ENCODE data around the gene PTPRM.

PTPRM gene

GRCh38 chr18:8029731-8030130, 462.6 kb downstream of the PTPRM start:
- no peak overlapping the region for H3K4me2 ChIP-seq (ENCODE audit: low read length)
- H3K36me3 ChIP-seq (ENCODE audit: insufficient read depth, low read length) = no peaks in the 10 kb centered on the region
- H3K9me3 ChIP-seq (replicated peaks; ENCODE audit: low read length) = no peaks in the 10 kb centered on the region
- H3K9ac ChIP-seq (ENCODE audit: low read depth, low read length) = no peak overlapping the region
- H3K4me1 ChIP-seq (ENCODE audit: control insufficient read depth, insufficient read depth, low read length) = no peaks in the 10 kb centered on the region
- no peak overlapping the region for H3K4me3 ChIP-seq (ENCODE audit: low read length)
- H3K27me3 ChIP-seq (ENCODE audit: control insufficient read depth, insufficient read depth, low read length) = no peaks in the 10 kb centered on the region

- Histone ChIP-seq H3K27me3 (ENCODE audit: control insufficient read depth, insufficient read depth, low read length) (no peaks in the 10 kb centered on the region), H3K9me3 (replicated peaks; ENCODE audit: low read length) (no peaks in the 10 kb centered on the region), H3K4me3 (ENCODE audit: low read length) (no peak overlapping the region), H3K36me3 (ENCODE audit: insufficient read depth, low read length) (no peaks in the 10 kb centered on the region), H3K4me2 (ENCODE audit: low read length) (no peak overlapping the region), H3K9ac (ENCODE audit: low read depth, low read length) (no peak overlapping the region), H3K4me1 (ENCODE audit: control insufficient read depth, insufficient read depth, low read length) (no peaks in the 10 kb centered on the region)
Measured at GRCh38 chr18:8030201-8030600, 463.1 kb downstream of the PTPRM start.

- H3K4me1 ChIP-seq (ENCODE audit: control insufficient read depth, insufficient read depth, low read length) = no peaks in the 10 kb centered on the region
Measured at GRCh38 chr18:8031496-8031895, 464.4 kb downstream of the PTPRM start.

GRCh38 chr18:8034674-8035073, 467.6 kb downstream of the PTPRM start:
- H3K9ac ChIP-seq (ENCODE audit: low read depth, low read length) = no peak overlapping the region
- H3K27me3 ChIP-seq (ENCODE audit: control insufficient read depth, insufficient read depth, low read length) = no peaks in the 10 kb centered on the region

More at GRCh38 chr18:8031496-8031895, 464.4 kb downstream of the PTPRM start:
- Histone ChIP-seq H3K9me3 (replicated peaks; ENCODE audit: low read length) (no peaks in the 10 kb centered on the region), H3K36me3 (ENCODE audit: insufficient read depth, low read length) (no peaks in the 10 kb centered on the region), H3K4me2 (ENCODE audit: low read length) (no peak overlapping the region), H3K4me3 (ENCODE audit: low read length) (no peak overlapping the region), H3K27me3 (ENCODE audit: control insufficient read depth, insufficient read depth, low read length) (no peaks in the 10 kb centered on the region), H3K9ac (ENCODE audit: low read depth, low read length) (no peak overlapping the region)

GRCh38 chr18:8036551-8036950, 469.4 kb downstream of the PTPRM start:
- Histone ChIP-seq H3K4me1 (ENCODE audit: control insufficient read depth, insufficient read depth, low read length) (peaks cover 10% of the 10 kb centered on the region), H3K4me2 (ENCODE audit: low read length) (no peak overlapping the region), H3K4me3 (ENCODE audit: low read length) (no peak overlapping the region), H3K9ac (ENCODE audit: low read depth, low read length) (no peak overlapping the region), H3K36me3 (ENCODE audit: insufficient read depth, low read length) (no peaks in the 10 kb centered on the region), H3K27me3 (ENCODE audit: control insufficient read depth, insufficient read depth, low read length) (no peaks in the 10 kb centered on the region), H3K9me3 (replicated peaks; ENCODE audit: low read length) (no peaks in the 10 kb centered on the region)

More at GRCh38 chr18:8034674-8035073, 467.6 kb downstream of the PTPRM start:
- H3K9me3 ChIP-seq (replicated peaks; ENCODE audit: low read length) = no peaks in the 10 kb centered on the region
- H3K4me2 ChIP-seq (ENCODE audit: low read length) = no peak overlapping the region
- H3K36me3 ChIP-seq (ENCODE audit: insufficient read depth, low read length) = no peaks in the 10 kb centered on the region
- H3K4me1 ChIP-seq (ENCODE audit: control insufficient read depth, insufficient read depth, low read length) = peaks cover 10% of the 10 kb centered on the region
- no peak overlapping the region for H3K4me3 ChIP-seq (ENCODE audit: low read length)

- Histone ChIP-seq H3K9ac (ENCODE audit: low read depth, low read length) (no peak overlapping the region), H3K36me3 (ENCODE audit: insufficient read depth, low read length) (no peaks in the 10 kb centered on the region), H3K9me3 (replicated peaks; ENCODE audit: low read length) (no peaks in the 10 kb centered on the region), H3K4me1 (ENCODE audit: control insufficient read depth, insufficient read depth, low read length) (peaks cover 10% of the 10 kb centered on the region), H3K4me3 (ENCODE audit: low read length) (no peak overlapping the region), H3K4me2 (ENCODE audit: low read length) (no peak overlapping the region), H3K27me3 (ENCODE audit: control insufficient read depth, insufficient read depth, low read length) (no peaks in the 10 kb centered on the region)
Measured at GRCh38 chr18:8037296-8037695, 470.2 kb downstream of the PTPRM start.

GRCh38 chr18:8040021-8040420, 472.9 kb downstream of the PTPRM start:
- H3K4me2 ChIP-seq (ENCODE audit: low read length) = no peak overlapping the region
- H3K27me3 ChIP-seq (ENCODE audit: control insufficient read depth, insufficient read depth, low read length) = no peaks in the 10 kb centered on the region
- H3K9me3 ChIP-seq (replicated peaks; ENCODE audit: low read length) = no peaks in the 10 kb centered on the region
- no peak overlapping the region for H3K4me3 ChIP-seq (ENCODE audit: low read length)
- peaks cover 10% of the 10 kb centered on the region for H3K4me1 ChIP-seq (ENCODE audit: control insufficient read depth, insufficient read depth, low read length)
- H3K36me3 ChIP-seq (ENCODE audit: insufficient read depth, low read length) = no peaks in the 10 kb centered on the region
- H3K9ac ChIP-seq (ENCODE audit: low read depth, low read length) = no peak overlapping the region

GRCh38 chr18:8041526-8042111, 474.5 kb downstream of the PTPRM start:
- Histone ChIP-seq H3K27me3 (ENCODE audit: control insufficient read depth, insufficient read depth, low read length) (no peaks in the 10 kb centered on the region), H3K36me3 (ENCODE audit: insufficient read depth, low read length) (no peaks in the 10 kb centered on the region), H3K9ac (ENCODE audit: low read depth, low read length) (no peak overlapping the region), H3K9me3 (replicated peaks; ENCODE audit: low read length) (no peaks in the 10 kb centered on the region), H3K4me2 (ENCODE audit: low read length) (no peak overlapping the region), H3K4me3 (ENCODE audit: low read length) (no peak overlapping the region), H3K4me1 (ENCODE audit: control insufficient read depth, insufficient read depth, low read length) (peaks cover 16% of the 10 kb centered on the region)

GRCh38 chr18:8044004-8044403, 476.9 kb downstream of the PTPRM start:
- H3K36me3 ChIP-seq (ENCODE audit: insufficient read depth, low read length) = no peaks in the 10 kb centered on the region
- no peak overlapping the region for H3K9ac ChIP-seq (ENCODE audit: low read depth, low read length)
- no peaks in the 10 kb centered on the region for H3K27me3 ChIP-seq (ENCODE audit: control insufficient read depth, insufficient read depth, low read length)
- no peaks in the 10 kb centered on the region for H3K9me3 ChIP-seq (replicated peaks; ENCODE audit: low read length)
- peaks cover 9% of the 10 kb centered on the region for H3K4me1 ChIP-seq (ENCODE audit: control insufficient read depth, insufficient read depth, low read length)
- no peak overlapping the region for H3K4me3 ChIP-seq (ENCODE audit: low read length)
- no peak overlapping the region for H3K4me2 ChIP-seq (ENCODE audit: low read length)

- H3K4me2 ChIP-seq (ENCODE audit: low read length) = no peak overlapping the region
- no peaks in the 10 kb centered on the region for H3K27me3 ChIP-seq (ENCODE audit: control insufficient read depth, insufficient read depth, low read length)
- no peak overlapping the region for H3K9ac ChIP-seq (ENCODE audit: low read depth, low read length)
- peaks cover 13% of the 10 kb centered on the region for H3K4me1 ChIP-seq (ENCODE audit: control insufficient read depth, insufficient read depth, low read length)
- no peak overlapping the region for H3K4me3 ChIP-seq (ENCODE audit: low read length)
- H3K36me3 ChIP-seq (ENCODE audit: insufficient read depth, low read length) = no peaks in the 10 kb centered on the region
- no peaks in the 10 kb centered on the region for H3K9me3 ChIP-seq (replicated peaks; ENCODE audit: low read length)
Measured at GRCh38 chr18:8045160-8045883, 478.2 kb downstream of the PTPRM start.

GRCh38 chr18:8045884-8046281, 478.8 kb downstream of the PTPRM start:
- peaks cover 13% of the 10 kb centered on the region for H3K4me1 ChIP-seq (ENCODE audit: control insufficient read depth, insufficient read depth, low read length)
- no peaks in the 10 kb centered on the region for H3K36me3 ChIP-seq (ENCODE audit: insufficient read depth, low read length)
- H3K4me2 ChIP-seq (ENCODE audit: low read length) = no peak overlapping the region
- no peak overlapping the region for H3K9ac ChIP-seq (ENCODE audit: low read depth, low read length)
- no peak overlapping the region for H3K4me3 ChIP-seq (ENCODE audit: low read length)
- no peaks in the 10 kb centered on the region for H3K27me3 ChIP-seq (ENCODE audit: control insufficient read depth, insufficient read depth, low read length)
- H3K9me3 ChIP-seq (replicated peaks; ENCODE audit: low read length) = no peaks in the 10 kb centered on the region

- H3K36me3 ChIP-seq (ENCODE audit: insufficient read depth, low read length) = no peaks in the 10 kb centered on the region
- no peak overlapping the region for H3K9ac ChIP-seq (ENCODE audit: low read depth, low read length)
- peaks cover 13% of the 10 kb centered on the region for H3K4me1 ChIP-seq (ENCODE audit: control insufficient read depth, insufficient read depth, low read length)
- no peaks in the 10 kb centered on the region for H3K27me3 ChIP-seq (ENCODE audit: control insufficient read depth, insufficient read depth, low read length)
- no peak overlapping the region for H3K4me3 ChIP-seq (ENCODE audit: low read length)
- no peaks in the 10 kb centered on the region for H3K9me3 ChIP-seq (replicated peaks; ENCODE audit: low read length)
- H3K4me2 ChIP-seq (ENCODE audit: low read length) = no peak overlapping the region
Measured at GRCh38 chr18:8046441-8046840, 479.3 kb downstream of the PTPRM start.

All from skeletal muscle satellite cell (primary cell).